Measurements from ENCODE around the gene STOML1.
"Not testable (repeated sequence)": the region's sequence is repeated elsewhere in the genome, so short reads cannot be mapped to it uniquely, and the experiment has no call there.

STOML1 gene

GRCh38 chr15:73965094-73965757 lies 26.9 kb downstream of the STOML1 start:
- Histone ChIP-seq H3K4me1 (ENCODE audit: control insufficient read depth in 1 of 2, insufficient read depth in 2 of 2, low read length in 2 of 2) (peaks cover 7 to 22% of the 10 kb centered on the region in 2 donors), H3K9me3 (ENCODE audit: control insufficient read depth in 1 of 2, low read length in 2 of 2) (no peaks in the 10 kb centered on the region), H3K4me3 (ENCODE audit: low read depth in 1 of 2, low read length in 2 of 2) (peak overlapping the region; percentile 37 to 47), H3K27ac (ENCODE audit: low read depth, low read length) (peak overlapping the region; percentile 33), H3K36me3 (ENCODE audit: control insufficient read depth in 1 of 2, insufficient read depth in 2 of 2, low read length in 2 of 2) (no peaks in the 10 kb centered on the region), H3K9ac (ENCODE audit: low read depth in 1 of 2, low read length in 2 of 2) (peak overlapping the region in 1 of 2 donors; percentile 14), H3K27me3 (ENCODE audit: control insufficient read depth in 1 of 2, insufficient read depth in 2 of 2, low read length in 2 of 2) (no peaks in the 10 kb centered on the region)

GRCh38 chr15:73964736-73965093 lies 27.4 kb downstream of the STOML1 start:
- Histone ChIP-seq H3K4me1 (ENCODE audit: control insufficient read depth in 1 of 2, insufficient read depth in 2 of 2, low read length in 2 of 2) (peaks cover 7 to 25% of the 10 kb centered on the region in 2 donors), H3K27me3 (ENCODE audit: control insufficient read depth in 1 of 2, insufficient read depth in 2 of 2, low read length in 2 of 2) (no peaks in the 10 kb centered on the region), H3K27ac (ENCODE audit: low read depth, low read length) (peak overlapping the region; percentile 33), H3K9ac (ENCODE audit: low read depth in 1 of 2, low read length in 2 of 2) (peak overlapping the region in 1 of 2 donors; percentile 14), H3K9me3 (ENCODE audit: control insufficient read depth in 1 of 2, low read length in 2 of 2) (no peaks in the 10 kb centered on the region), H3K36me3 (ENCODE audit: control insufficient read depth in 1 of 2, insufficient read depth in 2 of 2, low read length in 2 of 2) (no peaks in the 10 kb centered on the region), H3K4me3 (ENCODE audit: low read depth in 1 of 2, low read length in 2 of 2) (peak overlapping the region; percentile 37 to 47)

GRCh38 chr15:73962433-73962832 lies 29.7 kb downstream of the STOML1 start:
- peaks cover 8 to 32% of the 10 kb centered on the region in 2 donors for H3K4me1 ChIP-seq (ENCODE audit: control insufficient read depth in 1 of 2, insufficient read depth in 2 of 2, low read length in 2 of 2)
- H3K4me3 ChIP-seq (ENCODE audit: low read depth in 1 of 2, low read length in 2 of 2) = no peak overlapping the region
- H3K27ac ChIP-seq (ENCODE audit: low read depth, low read length) = no peak overlapping the region
- H3K27me3 ChIP-seq (ENCODE audit: control insufficient read depth in 1 of 2, insufficient read depth in 2 of 2, low read length in 2 of 2) = no peaks in the 10 kb centered on the region
- no peaks in the 10 kb centered on the region for H3K36me3 ChIP-seq (ENCODE audit: control insufficient read depth in 1 of 2, insufficient read depth in 2 of 2, low read length in 2 of 2)
- H3K9ac ChIP-seq (ENCODE audit: low read depth in 1 of 2, low read length in 2 of 2) = no peak overlapping the region
- no peaks in the 10 kb centered on the region for H3K9me3 ChIP-seq (ENCODE audit: control insufficient read depth in 1 of 2, low read length in 2 of 2)

DNA sequence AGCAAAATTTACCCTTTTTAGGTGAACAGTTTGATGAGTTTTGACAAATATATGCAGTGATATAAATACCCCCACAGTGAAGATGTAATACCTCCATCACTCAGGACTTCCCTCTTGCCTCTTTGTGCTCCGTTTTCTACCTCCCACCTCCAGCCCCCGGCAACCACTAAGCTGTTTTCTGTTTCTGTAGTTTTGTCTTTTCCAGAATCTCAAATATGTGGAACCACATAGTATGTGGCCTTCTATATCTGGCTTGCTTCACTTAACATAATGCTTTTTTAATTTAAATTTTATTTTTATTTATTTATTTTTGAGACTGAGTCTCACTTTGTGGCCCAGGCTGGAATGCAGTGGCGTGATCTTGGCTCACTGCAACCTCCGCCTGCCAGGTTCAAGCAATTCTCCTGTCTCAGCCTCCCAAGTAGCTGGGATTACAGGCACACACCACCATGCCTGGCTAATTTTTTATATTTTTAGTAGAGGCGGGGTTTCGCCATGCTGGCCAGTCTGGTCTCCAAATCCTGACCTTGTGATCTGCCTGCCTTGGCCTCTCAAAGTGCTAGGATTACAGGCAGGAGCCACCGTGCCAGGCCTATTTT lies 31.5 kb downstream of the STOML1 start:
- not testable (repeated sequence) for H3K4me3 ChIP-seq (ENCODE audit: low read depth in 1 of 2, low read length in 2 of 2); H3K36me3 ChIP-seq (ENCODE audit: control insufficient read depth in 1 of 2, insufficient read depth in 2 of 2, low read length in 2 of 2); H3K27me3 ChIP-seq (ENCODE audit: control insufficient read depth in 1 of 2, insufficient read depth in 2 of 2, low read length in 2 of 2); H3K27ac ChIP-seq (ENCODE audit: low read depth, low read length); H3K9ac ChIP-seq (ENCODE audit: low read depth in 1 of 2, low read length in 2 of 2); H3K9me3 ChIP-seq (ENCODE audit: control insufficient read depth in 1 of 2, low read length in 2 of 2)
- H3K4me1 ChIP-seq (ENCODE audit: control insufficient read depth in 1 of 2, insufficient read depth in 2 of 2, low read length in 2 of 2) = peaks cover 13 to 18% of the 10 kb centered on the region in 2 donors

DNA sequence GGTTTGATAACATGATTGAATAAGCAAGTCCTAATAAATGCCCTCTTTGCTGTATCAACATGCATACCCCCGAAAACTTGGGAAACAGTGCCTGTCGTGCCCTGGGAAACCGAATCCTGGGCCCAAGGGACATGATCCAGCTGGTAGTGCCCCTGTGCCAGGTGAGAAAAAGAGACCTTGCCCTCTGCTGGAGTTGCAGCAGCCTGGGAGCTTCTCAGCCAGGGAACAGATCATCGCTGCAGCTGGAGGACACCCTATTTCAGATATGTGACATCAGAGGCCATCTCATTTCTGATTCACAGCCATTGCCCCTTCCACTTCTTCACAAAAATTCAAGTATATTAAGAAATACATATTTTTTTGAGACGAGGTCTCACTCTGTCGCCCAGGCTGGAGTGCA lies 32.3 kb downstream of the STOML1 start:
- Histone ChIP-seq H3K9me3 (ENCODE audit: control insufficient read depth in 1 of 2, low read length in 2 of 2) (no peaks in the 10 kb centered on the region), H3K4me1 (ENCODE audit: control insufficient read depth in 1 of 2, insufficient read depth in 2 of 2, low read length in 2 of 2) (peaks cover 6 to 11% of the 10 kb centered on the region in 2 donors), H3K9ac (ENCODE audit: low read depth in 1 of 2, low read length in 2 of 2) (no peak overlapping the region), H3K27me3 (ENCODE audit: control insufficient read depth in 1 of 2, insufficient read depth in 2 of 2, low read length in 2 of 2) (no peaks in the 10 kb centered on the region), H3K36me3 (ENCODE audit: control insufficient read depth in 1 of 2, insufficient read depth in 2 of 2, low read length in 2 of 2) (no peaks in the 10 kb centered on the region), H3K27ac (ENCODE audit: low read depth, low read length) (no peak overlapping the region), H3K4me3 (ENCODE audit: low read depth in 1 of 2, low read length in 2 of 2) (no peak overlapping the region)

DNA sequence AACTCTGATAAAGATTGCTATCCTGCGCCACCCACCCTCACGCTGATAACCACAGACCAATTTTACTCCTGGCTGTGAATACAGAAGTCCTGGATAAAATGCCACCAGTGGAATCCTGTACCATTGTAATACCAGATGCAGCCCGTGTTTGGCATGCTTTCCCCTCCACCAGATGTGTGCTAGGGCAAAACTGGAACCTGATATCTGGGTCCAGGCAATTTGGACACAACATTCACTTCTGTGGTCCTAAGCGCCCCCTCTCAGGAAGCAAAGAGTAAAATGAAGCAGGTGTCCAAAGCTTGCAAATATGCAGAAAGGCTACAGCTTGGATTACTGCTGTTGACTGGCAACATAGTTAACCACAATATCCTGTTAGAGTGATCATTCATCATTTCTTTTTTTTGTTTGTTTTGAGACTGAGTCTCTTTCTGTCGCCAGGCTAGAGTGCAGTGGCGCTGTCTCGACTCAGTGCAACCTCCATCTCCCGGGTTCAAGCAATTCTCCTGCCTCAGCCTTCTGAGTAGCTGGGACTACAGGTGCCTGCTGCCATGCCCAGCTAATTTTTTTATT lies 33.0 kb downstream of the STOML1 start:
- H3K36me3 ChIP-seq (ENCODE audit: control insufficient read depth in 1 of 2, insufficient read depth in 2 of 2, low read length in 2 of 2) = no peaks in the 10 kb centered on the region
- H3K9ac ChIP-seq (ENCODE audit: low read depth in 1 of 2, low read length in 2 of 2) = no peak overlapping the region
- no peak overlapping the region for H3K4me3 ChIP-seq (ENCODE audit: low read depth in 1 of 2, low read length in 2 of 2)
- H3K27ac ChIP-seq (ENCODE audit: low read depth, low read length) = no peak overlapping the region
- no peaks in the 10 kb centered on the region for H3K9me3 ChIP-seq (ENCODE audit: control insufficient read depth in 1 of 2, low read length in 2 of 2)
- H3K27me3 ChIP-seq (ENCODE audit: control insufficient read depth in 1 of 2, insufficient read depth in 2 of 2, low read length in 2 of 2) = no peaks in the 10 kb centered on the region
- H3K4me1 ChIP-seq (ENCODE audit: control insufficient read depth in 1 of 2, insufficient read depth in 2 of 2, low read length in 2 of 2) = peaks cover 5 to 10% of the 10 kb centered on the region in 2 donors

GRCh38 chr15:73957785-73958184 lies 34.3 kb downstream of the STOML1 start:
- Histone ChIP-seq H3K36me3 (ENCODE audit: control insufficient read depth in 1 of 2, insufficient read depth in 2 of 2, low read length in 2 of 2) (no peaks in the 10 kb centered on the region), H3K9ac (ENCODE audit: low read depth in 1 of 2, low read length in 2 of 2) (no peak overlapping the region), H3K27ac (ENCODE audit: low read depth, low read length) (no peak overlapping the region), H3K4me3 (ENCODE audit: low read depth in 1 of 2, low read length in 2 of 2) (no peak overlapping the region), H3K9me3 (ENCODE audit: control insufficient read depth in 1 of 2, low read length in 2 of 2) (no peaks in the 10 kb centered on the region), H3K27me3 (ENCODE audit: control insufficient read depth in 1 of 2, insufficient read depth in 2 of 2, low read length in 2 of 2) (no peaks in the 10 kb centered on the region), H3K4me1 (ENCODE audit: control insufficient read depth in 1 of 2, insufficient read depth in 2 of 2, low read length in 2 of 2) (peaks cover 5 to 10% of the 10 kb centered on the region in 2 donors)

- no peak overlapping the region for H3K27ac ChIP-seq (ENCODE audit: low read depth, low read length)
Measured at GRCh38 chr15:73957276-73957675, 34.8 kb downstream of the STOML1 start.

GRCh38 chr15:73956743-73957135 lies 35.4 kb downstream of the STOML1 start:
- Histone ChIP-seq H3K27me3 (ENCODE audit: control insufficient read depth in 1 of 2, insufficient read depth in 2 of 2, low read length in 2 of 2) (no peaks in the 10 kb centered on the region), H3K4me3 (ENCODE audit: low read depth in 1 of 2, low read length in 2 of 2) (no peak overlapping the region), H3K36me3 (ENCODE audit: control insufficient read depth in 1 of 2, insufficient read depth in 2 of 2, low read length in 2 of 2) (no peaks in the 10 kb centered on the region), H3K9me3 (ENCODE audit: control insufficient read depth in 1 of 2, low read length in 2 of 2) (no peaks in the 10 kb centered on the region), H3K4me1 (ENCODE audit: control insufficient read depth in 1 of 2, insufficient read depth in 2 of 2, low read length in 2 of 2) (peaks cover 7 to 18% of the 10 kb centered on the region in 2 donors), H3K27ac (ENCODE audit: low read depth, low read length) (no peak overlapping the region), H3K9ac (ENCODE audit: low read depth in 1 of 2, low read length in 2 of 2) (no peak overlapping the region)

More at GRCh38 chr15:73957276-73957675, 34.8 kb downstream of the STOML1 start:
- H3K4me3 ChIP-seq (ENCODE audit: low read depth in 1 of 2, low read length in 2 of 2) = no peak overlapping the region
- no peaks in the 10 kb centered on the region for H3K36me3 ChIP-seq (ENCODE audit: control insufficient read depth in 1 of 2, insufficient read depth in 2 of 2, low read length in 2 of 2)
- H3K9ac ChIP-seq (ENCODE audit: low read depth in 1 of 2, low read length in 2 of 2) = no peak overlapping the region
- H3K9me3 ChIP-seq (ENCODE audit: control insufficient read depth in 1 of 2, low read length in 2 of 2) = no peaks in the 10 kb centered on the region
- peaks cover 5 to 12% of the 10 kb centered on the region in 2 donors for H3K4me1 ChIP-seq (ENCODE audit: control insufficient read depth in 1 of 2, insufficient read depth in 2 of 2, low read length in 2 of 2)
- no peaks in the 10 kb centered on the region for H3K27me3 ChIP-seq (ENCODE audit: control insufficient read depth in 1 of 2, insufficient read depth in 2 of 2, low read length in 2 of 2)

GRCh38 chr15:73955861-73956742 lies 36.0 kb downstream of the STOML1 start:
- Histone ChIP-seq H3K4me3 (ENCODE audit: low read depth in 1 of 2, low read length in 2 of 2) (no peak overlapping the region), H3K4me1 (ENCODE audit: control insufficient read depth in 1 of 2, insufficient read depth in 2 of 2, low read length in 2 of 2) (peaks cover 10 to 23% of the 10 kb centered on the region in 2 donors), H3K27me3 (ENCODE audit: control insufficient read depth in 1 of 2, insufficient read depth in 2 of 2, low read length in 2 of 2) (no peaks in the 10 kb centered on the region), H3K9ac (ENCODE audit: low read depth in 1 of 2, low read length in 2 of 2) (no peak overlapping the region), H3K36me3 (ENCODE audit: control insufficient read depth in 1 of 2, insufficient read depth in 2 of 2, low read length in 2 of 2) (no peaks in the 10 kb centered on the region), H3K9me3 (ENCODE audit: control insufficient read depth in 1 of 2, low read length in 2 of 2) (no peaks in the 10 kb centered on the region), H3K27ac (ENCODE audit: low read depth, low read length) (no peak overlapping the region)
